Embryonic facial prominence (tissue), 1 donor: Measurements from ENCODE around the gene LIN9.
"Not testable (repeated sequence)": the region's sequence is repeated elsewhere in the genome, so short reads cannot be mapped to it uniquely, and the experiment has no call there.

Experiments
- DNase-seq: peaks from one replicate; pipeline ENCODE4 v3.0.0-alpha.2; 2016; ENCODE audit errors: extremely low spot score

The LIN9 gene

DNA sequence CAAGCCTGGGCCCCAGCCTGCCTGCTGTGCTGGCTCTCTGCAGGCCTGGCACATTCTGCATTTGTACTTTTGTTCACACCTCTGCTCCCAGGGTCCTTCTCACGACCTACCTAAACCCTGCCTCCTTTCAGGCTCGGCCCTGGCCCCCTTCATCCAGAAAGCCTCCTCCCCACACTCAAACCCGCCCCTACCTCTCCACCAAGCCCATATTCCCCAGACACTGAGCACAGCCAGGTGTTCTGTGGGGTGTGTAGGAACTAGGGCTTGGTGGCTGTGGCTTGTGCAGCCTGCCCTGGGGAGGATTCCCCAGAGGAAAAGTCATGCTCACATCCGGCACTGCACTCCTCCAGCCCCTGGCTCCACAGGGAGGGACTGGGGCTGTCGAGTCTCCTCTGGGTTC, 93.7 kb downstream of the LIN9 start:
- DNase-seq: no peak

DNA sequence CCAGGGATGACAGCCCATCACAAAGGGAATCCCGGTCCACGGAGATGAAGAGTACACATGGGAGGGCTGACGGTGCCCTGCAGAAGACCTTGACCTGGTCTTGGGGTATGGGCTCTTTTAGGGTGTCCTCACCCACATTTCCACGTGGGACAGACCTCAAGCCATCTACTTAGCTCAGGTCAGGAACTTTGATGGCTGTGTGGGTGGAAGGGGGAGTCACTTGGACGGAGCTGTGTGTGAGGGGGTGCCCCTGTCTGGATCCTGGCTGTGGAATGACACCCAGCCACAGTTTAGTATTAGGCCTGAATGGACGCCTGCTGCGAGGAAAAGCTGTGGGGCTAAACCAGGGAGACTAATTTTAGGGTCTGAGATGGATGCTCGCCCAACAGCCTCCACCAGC, 96.4 kb downstream of the LIN9 start:
- no peak for DNase-seq

DNA sequence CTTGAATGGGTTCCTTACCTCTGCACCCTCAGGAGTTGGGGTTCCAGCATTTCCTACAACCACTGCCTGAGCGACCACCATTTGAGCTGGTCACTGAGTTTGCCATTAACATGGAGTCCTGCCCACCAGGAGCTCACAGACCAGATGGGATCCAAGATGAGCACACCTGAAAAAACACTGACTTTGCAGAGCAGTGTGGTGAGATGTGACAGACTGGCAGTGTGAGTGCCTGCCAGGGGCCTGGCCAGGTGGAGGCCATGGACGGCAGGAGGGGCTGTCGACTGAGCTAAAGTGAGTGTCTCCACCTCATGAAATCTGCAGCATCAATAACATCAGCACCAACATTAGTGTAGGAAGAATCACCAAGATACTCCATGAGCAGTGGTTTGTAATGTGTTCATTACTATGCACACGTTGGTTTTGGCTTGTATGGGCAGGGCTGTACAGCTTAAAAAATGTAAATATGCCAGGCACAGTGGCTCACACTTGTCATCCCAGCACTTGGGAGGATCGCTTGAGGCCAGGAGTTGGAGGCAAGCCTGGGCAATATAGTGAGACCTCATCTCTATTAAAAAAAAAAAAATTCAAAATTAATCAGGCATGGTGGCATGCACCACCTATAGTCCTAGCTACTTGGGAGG, 97.7 kb downstream of the LIN9 start:
- no peak for DNase-seq

DNA sequence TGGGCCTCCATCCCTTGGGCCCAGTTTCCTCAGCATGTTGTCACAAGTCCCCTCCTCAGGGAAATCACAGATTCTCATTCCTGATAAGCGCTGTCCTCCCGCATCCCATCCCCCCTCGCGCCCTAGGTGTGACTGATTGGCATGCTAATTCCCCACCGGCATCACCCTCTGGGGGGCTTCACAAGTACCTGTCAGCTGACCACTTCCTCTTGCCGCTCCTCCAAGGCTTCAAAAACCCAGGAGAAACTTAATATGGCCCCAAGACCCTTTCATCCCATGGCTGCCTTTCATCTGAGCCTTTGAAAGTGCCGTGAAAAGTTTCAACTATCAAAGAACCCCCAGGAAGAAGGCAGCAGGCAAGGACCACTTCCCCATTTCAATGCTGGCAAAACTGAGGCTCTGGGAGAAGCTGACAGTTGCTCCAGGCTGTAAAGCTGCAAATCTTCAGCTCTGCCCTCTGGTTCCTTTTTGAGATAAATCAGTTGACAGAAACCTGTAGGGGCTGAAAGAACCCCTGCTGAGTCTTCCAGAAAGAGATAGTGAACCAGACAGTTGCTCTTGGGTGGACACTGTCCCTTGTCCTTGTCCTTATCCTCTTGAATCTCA, 98.3 kb downstream of the LIN9 start:
- no peak for DNase-seq

DNA sequence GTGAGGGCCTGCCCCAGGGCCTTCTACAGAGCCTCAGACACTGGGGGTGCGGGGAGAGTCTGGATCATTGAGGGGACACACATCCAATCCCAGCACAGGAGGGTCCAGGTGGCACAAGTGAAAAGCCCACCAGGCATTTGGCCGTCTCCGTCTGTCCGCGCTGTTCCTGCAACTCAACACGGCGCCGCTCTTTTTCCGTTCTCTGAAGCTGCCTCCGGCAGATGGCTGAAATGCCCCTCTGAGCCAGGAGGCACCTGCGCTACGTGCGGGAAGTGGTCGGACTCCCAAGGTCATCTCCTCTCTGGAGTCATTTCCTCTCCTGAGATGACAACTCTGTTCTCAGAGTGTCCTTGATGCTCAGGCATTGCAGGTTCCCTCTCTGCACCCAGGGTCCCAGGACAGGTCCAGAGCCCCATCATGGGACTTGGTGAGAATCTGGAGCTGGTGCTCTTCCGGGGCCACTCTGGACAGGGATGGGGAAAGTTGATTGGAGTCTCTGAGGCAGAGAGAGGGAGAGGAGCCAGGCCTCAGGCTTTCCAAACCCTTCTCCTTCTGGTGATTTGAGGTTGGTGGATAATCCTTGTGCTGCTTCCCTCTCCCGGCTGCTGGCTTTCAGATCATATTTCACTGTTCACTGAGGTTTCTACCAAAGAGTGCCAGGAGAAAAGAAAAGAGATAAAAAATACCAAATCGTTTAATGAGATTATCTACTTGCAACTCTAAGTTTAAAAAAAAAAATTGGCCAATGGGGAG, 99.5 kb downstream of the LIN9 start:
- DNase-seq: no peak

DNA sequence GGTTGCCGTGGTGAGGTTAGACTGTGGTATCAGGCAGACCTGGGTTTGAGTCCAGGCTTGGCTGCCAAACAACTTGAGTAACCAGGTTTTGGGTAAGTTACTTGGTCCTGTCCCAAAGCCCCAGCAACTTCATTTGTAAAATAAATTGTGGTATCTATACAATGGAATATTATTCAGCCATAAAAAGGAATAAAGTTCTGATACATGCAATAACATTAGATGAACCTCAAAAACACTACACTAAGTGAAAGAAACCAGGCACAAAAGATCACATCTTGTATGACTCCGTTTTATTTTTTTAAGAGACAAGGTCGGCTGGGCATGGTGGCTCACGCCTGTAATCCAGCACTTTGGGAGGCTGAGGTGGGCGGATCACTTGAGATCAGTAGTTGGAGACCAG, 101.9 kb downstream of the LIN9 start:
- DNase-seq: no peak

DNA sequence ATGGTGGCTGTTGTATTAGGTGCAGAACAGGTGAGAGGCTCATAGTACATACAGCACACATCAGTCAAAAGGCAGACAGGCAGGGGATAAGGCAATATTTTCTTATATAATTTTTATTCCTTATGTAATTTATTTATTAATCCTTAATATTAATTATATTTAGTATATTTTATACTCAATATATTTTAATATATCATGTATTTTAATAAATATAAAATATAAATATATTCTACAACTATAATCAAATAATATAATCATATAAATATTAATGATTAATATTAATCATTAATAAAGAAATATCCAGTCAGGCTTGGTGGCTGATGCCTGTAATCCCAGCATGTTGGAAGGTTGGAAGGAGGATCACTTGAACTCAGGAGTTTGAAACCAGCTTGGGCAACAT, 104.8 kb downstream of the LIN9 start:
- no peak for DNase-seq

DNA sequence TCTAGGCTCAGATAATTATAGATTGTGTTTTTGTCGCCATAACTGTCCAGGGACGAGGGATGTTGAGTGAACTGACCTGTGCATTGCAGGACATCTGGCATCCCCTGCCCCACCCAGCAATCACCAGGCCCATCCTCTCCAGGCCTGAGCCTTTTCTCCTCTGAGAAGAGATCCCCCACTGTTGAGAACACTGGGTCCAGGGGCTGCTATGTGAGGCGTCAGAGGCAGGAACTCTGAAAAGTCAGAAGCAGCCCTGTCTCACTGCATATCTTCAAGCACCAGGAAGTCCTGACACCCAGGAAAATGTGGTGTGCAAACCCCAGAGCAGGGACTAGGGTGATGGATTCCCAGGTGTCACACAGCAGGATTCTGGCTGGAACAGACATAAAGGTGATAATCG, 105.3 kb downstream of the LIN9 start:
- no peak for DNase-seq

DNA sequence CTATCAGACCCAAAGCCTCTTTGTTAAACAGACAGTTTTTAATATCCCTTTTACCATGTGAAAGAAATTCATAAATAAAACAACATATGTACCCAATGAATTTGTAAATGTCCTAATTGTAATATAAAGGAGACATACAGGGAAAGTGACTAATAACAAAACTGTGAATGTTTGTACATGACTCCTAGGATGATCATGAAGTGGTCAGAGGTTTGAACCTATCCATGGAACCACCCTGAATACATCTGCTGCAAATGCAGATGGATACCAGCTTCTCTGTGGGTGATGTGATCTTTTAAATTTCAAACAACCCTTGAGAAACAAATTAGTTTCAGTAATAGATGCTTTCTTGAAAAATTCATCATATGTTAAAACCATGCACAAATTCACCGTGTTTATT, 105.7 kb downstream of the LIN9 start:
- no peak for DNase-seq

DNA sequence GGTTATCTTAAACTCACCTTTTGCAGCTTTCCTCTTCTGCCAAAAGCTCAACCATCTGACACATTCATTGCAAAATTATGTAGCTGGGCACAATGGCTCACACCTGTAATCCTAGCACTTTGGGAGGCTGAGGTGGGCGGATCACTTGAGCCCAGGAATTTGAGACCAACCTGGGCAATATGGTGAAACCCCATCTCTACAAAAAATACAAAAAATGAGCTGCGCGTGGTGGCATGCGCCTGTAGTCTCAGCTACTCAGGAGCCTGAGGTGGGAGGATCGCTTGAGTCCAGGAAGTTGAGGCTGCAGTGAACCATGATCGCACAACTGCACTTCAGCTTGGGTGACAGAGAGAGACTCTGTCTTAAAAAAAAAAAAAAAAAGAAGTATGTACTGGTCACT, 106.3 kb downstream of the LIN9 start:
- DNase-seq: not testable (repeated sequence)

DNA sequence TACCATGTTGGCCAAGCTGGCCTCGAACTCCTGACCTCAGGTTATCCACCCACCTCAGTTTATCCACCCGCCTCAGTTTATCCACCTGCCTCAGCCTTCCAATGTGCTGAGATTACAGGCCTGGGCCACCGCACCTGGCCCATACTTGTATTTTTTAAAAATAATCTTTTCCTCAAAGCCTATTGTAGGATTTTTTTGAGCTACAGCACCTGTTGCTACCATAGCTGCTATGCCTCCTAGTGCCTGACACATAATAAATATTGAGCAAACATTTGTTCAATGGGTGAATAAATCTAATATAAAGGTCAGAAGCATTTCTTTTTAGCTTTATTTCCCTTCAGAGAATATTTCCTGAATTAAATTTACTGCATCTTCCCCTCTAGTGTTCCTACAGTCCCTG, 106.7 kb downstream of the LIN9 start:
- DNase-seq: no peak

DNA sequence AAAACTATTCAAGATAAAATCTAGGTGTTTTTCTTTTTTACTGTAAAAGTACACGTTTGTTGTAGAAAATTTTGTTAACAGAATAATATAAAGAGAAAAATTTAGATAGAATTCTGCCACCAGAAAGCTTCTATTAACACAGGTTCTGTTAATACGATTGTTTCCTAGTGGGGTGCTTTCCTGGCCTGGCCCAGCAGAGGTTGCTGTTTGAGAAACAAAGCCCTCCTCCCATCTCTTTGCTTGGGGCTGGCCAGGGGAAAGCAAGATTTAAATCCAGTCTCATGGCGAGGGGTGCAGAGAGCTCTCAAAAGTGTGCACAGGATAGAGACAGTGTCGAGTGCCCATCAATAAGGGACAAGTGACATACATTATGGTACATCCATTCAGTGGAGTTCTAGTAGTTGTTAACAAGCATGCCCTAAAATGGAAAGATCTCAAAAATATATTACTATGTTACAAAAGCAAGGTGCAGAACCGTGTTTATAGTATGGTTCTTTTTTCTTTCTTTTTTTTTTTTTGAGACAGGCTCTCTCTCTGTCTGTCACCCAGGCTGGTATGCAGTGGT, 107.9 kb downstream of the LIN9 start:
- DNase-seq: no peak

DNA sequence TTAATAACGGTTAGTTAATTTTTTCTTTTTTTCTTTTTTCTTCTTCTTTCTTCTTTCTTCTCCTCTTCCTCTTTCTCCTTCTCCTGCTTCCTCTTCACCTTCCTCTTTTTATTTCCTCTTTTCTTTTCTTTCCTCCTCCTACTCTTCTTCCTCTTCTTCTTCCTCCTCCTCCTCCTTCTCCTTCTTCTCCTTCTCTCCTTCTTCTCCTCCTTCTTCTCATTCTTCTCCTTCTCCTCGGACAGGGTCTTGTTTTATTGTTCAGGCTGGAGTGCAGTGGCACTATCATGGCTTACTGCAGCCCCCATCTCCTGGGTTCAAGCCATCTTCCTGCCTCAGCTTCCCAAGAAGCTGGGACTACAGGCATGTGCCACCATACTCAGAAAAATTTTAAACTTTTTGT, 109.0 kb downstream of the LIN9 start:
- DNase-seq: no peak

DNA sequence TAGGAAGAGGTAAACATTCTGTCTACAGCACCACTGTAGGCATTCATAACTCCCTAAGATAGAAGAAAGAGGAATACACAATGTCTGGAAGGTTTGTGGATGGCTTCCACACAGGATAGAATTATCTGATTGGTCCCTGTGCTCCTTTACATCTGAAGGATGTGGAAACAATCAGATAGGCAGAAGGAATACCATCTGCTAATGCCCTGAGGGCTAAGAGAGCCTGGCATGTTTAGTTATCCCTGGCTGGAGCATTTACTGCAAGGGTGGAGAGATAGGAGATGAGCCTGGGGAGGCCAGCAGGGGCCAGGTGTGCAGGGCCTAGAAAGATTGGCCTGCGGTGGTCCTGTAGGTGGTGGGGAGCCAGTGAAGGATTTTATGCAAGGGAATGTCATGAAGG, 113.8 kb downstream of the LIN9 start:
- DNase-seq: no peak

DNA sequence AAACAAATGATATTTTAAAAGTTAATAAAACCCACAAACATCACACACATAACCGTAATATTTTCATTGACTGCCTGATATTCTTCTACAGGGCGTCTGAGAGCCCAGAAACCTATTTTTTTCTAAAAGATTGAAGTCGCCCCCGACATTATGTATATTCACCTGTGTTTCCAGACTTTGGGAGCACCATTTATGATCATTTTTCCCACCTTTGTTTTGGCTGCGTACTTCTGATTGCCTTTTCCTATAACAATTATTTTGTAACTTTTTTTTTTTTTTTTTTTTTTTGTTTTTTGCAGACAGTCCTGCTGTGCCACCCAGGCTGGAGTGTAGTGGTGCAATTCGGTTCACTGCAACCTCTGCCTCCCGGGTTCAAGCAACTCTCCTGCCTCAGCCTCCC, 121.6 kb downstream of the LIN9 start:
- no peak for DNase-seq

DNA sequence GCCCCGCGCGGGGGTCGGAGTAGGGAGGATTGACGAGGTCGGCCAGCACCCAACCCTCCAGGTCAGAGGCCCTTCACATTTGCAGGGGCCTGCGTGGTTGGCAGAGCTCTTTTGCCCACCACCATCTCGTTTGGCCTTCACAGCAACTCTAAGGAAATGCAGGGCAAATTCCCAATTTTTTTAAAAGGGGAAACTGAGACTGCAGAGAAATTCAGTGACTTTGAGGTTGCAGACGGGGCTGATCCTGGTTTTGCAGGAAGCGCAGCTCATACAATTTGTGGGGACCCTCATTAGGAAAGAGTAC, 122.0 kb downstream of the LIN9 start:
- DNase-seq: no peak

DNA sequence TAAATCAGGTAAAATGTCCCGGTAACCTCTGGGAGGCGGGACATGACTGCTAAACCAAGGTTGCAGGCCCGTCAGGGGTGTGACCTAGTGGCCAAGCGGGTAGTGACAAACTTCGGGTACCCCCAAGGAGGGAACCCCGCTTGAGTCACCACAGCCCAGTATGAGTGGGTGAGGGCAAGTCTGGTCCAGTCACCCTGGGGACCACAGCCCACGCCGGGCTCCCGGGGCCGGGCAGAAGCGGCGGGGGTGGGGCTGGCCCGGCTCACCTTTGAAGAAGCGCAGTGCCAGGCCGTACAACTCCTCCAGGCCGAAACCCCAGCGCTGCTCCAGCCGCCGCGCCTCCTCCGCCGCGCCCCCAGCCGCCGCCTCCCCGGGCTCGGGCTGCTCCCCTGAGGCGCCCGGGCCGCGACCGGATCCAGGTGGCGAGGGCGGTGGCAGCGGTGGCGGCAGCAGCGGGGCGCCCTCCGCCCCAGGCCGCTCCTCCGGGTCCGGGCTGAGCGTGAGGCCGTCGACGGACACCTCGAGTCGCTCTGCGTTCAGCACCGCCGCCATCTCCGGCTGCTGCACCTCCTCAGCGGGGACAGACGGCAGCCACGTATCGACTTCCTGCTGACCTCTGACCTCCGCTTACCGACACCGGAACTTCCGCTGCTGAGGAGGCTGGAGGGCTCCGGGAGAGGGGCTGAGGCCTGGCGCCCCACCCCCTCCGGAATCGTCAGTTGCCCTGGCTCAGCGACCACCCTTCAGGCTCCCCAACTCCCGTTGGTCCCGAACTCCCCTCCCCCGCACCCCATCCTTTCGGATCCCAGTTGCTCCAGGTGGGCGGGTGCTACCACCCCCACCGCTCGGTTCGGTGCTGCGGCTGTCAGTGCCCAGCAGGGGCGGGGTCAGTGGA, 122.6 kb downstream of the LIN9 start, which contains the start of gene ACBD3:
ACBD3 (minus strand) TSS at position 618 of the 895 bp plus-strand sequence; CDS start at position 552, 66 bp downstream.
- DNase-seq: peak; percentile 92

DNA sequence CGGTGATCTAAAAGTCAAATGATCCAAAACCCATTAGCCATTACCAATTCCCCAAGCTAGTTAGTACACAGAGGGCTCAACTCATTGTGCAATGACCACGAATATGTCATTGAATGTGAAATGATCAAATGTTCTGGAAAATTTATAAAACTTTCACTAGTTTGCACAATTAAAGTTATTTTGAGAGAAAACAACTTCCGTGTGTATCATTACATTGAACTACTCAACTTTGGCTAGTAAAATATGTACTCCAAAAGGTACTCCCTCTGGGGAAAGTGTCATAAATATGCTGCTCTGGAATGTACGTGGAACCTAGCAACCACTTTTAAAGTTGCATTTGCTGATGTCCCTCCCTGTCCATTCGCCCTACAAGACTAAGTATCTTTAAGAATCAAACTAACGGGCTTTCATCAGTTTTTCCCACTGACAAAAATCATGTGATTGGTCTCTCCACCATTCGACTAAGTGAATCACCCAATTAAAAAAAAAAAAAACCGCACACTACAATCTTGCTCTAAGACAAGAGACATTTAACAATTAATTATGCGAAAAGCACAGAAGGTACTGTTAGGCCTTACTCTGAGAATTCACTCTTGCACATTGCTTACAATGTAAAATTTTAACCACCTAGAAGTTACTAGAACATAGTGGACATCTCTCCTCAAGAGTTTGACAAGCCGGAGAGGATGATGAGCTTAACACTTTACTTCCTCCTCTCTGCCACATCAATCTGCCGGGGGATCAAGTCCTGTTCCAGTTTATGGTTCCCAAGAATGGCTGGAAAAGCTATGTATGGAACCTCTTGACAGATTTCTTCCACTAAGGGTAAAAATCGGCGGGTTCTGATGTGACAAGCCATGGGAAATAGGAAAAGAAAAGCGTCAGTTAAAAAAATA, 123.6 kb downstream of the LIN9 start:
- no peak for DNase-seq

DNA sequence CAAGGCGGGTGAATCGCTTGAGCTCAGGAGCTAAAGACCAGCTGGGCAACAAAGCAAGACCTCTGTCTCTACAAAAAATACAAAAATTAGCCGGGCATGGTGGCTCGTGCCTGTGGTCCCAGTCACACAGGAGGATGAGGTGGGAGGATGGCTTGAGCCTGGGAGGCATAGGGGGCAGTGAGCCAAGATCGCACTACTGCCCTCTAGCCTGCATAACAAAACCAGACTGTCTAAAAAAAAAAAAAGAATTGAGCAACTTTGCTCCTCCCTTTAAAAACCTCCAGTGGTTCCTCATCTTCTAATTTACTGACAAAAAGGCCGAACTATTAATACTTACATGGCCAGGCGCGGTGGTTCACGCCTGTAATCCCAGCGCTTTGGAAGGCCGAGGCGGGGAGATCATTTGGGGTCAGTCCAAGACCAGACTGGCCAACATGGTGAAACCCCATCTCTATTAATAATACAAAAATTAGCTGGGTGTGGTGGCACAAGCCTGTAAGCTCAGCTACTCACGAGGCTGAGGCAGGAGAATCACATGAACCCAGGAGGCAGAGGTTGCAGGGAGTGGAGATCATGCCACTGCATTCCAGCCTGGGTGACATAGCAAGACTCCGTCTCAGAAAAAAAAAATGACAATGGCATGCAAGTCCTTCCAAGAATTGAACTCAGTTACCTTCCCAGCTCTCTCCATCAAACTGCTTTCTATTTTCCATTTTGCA, 126.8 kb downstream of the LIN9 start:
- no peak for DNase-seq
